ENCODE measurements around the gene ASAP3.

DNA sequence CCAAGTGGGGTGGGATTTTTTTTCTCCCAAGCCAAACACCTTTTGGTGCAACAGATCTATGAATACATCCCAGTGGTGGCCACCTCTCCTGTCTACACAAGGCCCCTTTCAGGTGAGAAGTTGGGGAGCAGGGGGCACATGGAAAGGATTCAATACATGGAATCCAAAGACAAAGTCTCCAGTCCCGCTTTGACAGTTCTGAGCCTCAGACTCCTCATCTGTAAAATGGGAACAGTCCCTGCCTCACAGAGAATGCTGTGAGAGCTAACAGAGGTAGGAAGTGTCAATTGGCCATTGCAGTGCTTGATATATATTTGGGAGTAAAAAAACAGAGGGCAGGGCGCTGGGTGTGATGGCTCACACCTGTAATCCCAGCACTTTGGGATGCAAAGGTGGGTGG lies 87.6 kb downstream of the ASAP3 start:
- TF ChIP-seq OSR1 (CRISPR knock-in tag; IDR thresholded peaks at IDR 0.05) (no peak), ESRRG (CRISPR knock-in tag; IDR thresholded peaks at IDR 0.05) (no peak)
